Nucleus accumbens (tissue), 56 donors: Measurements from ENCODE around the gene BLACAT1.

Source experiments
- DNase-seq, 56 donors: peaks; one replicate each; lab custom pipeline; 2025; lab: John Stamatoyannopoulos, UW

Gene BLACAT1

DNA sequence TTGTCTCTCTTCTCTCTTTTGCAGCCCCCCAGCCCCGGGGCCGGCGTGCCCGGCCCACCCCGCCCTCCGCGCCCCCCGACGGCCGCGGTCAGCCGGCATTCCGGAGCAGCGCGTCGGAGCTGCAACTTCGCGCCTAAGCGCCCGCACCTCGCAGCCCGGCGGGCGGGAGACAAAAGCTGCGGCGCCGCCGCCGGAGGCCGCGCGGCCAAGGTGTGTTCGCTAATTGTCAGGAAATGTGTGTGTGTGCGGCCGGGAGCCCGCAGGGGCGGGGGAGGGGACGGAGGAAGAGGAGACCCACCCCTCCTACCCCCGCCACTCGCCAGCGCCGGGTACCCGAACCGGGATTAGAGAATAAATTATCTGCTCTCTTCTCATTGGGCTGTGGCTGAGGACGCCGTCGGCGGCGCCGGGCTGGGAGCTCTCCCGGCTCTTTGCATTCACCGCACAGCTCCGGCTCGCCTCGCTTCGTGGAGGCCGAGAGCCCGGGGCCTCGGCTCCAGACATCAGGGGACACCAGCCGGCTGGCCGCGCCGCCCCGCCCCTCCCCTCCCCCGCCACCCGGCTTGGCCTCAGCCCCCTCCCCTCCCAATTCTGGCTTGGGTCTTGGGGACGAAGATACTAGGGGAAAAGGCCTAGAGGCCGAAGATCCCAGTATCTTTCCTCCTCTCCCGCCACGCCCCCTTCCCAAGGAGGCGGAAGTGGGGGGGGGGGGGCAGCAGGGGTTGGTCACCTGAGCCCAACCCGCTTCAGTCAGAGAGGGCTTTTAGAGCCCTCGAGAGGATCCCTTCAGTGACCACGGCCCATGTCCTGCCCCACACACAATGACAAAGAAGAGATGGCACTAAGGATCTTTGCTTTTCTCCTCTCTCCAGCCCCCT is 1.3 kb upstream of the BLACAT1 start:
- no peak for DNase-seq

DNA sequence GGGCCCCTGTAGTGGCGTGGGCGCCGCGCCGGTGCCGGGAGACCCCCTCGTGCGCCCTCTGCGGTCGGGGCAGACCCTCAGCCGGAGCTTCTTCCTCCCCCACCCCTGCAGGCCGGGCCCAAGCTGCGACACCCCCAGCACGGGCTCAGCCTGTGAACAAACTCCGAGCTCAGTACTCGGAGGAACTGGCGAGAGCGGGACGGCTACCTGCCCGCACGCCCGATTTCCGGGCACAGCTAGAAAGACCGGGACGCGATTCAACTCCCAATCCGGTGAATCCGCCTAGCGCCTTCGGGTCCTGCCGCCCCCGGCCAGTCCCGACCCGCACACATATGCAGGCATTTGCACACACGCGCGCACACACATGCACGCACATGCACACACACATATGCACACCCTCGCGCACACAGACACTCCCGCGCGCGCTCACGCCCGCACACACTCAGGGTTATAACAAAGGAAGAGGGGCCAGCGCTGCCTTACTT is 580 bp upstream of the BLACAT1 start:
- DNase-seq, result no peak

DNA sequence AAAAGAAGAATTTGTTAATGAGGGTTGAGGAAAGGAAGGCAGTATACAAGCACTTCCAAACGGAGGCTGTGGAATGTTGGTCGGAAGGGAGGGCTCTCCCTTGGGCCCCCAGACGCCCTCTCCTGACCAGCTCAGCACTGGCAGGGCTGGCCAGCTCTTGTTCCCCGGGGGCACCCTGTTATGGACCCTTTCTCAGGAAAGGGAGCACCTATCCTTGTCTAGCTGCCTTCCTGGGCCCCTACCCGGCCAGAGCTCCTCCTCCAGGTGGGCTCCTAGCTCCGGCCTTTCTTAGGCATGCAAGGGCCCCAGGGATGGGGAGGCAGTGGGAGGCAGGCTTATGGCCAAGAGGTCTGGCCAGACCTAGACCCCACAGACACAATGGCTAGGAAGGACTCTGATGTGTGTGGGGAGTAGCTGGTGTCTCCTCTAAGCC is 926 bp downstream of the BLACAT1 start:
- no peak for DNase-seq

DNA sequence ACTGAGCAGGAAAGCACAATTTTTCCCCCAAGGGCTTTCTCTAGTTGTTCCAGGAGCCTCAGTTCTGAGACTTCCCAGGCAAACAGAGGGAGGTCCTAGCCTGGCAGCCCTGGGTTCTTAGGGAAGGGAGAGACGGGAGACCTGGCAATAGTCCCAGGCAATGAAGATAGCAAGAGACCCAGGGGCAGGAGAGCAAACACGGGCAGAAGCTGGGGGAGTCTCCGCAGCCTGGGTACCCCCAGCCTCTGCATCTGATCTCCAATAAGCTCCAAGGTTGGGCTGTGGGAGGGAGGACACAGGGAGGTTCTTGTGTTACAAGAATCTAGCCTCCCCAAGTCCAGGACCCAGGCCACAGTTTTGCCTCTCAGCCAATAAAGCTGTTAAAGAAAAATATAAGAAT is 2.4 kb downstream of the BLACAT1 start:
- DNase-seq, result no peak

DNA sequence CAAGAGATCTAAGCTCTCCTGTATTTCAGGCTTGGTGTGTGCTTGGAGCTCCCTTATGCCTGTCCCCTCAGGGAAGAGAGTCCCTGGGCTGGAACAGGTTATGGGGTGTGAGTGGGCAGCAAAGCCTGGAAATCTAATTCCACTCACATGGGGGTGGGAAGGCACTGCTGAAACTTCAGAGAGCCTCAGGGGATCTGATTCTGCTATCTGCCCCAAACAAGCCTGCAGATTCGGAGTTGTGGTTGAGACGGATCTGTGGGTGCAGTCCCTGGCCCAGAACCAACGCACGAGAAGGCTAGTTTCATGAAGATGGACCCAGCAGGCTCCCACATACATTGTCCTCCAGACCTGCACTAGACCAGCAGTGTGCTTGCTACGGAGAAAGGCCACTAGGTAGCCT is 2.9 kb downstream of the BLACAT1 start:
- no peak for DNase-seq

DNA sequence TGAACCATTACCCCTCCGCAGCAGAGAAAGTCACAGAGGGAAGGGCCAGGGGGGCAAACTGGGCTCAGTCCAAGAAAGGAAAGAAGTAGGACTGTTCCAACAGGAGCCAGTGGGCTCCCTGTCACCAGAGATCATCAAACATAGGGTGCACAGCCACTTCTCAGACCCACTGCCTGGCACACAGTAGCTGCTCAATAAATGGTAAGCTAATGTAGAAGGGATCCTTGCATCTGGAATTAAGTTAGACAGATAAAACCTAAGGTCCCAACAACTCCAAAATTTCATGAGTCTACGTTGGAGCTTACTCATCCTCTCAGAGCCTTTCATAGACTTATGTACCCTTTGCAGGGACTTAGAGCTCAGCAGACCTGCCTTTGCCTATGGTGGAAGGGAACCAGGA is 3.5 kb downstream of the BLACAT1 start:
- DNase-seq, result no peak

DNA sequence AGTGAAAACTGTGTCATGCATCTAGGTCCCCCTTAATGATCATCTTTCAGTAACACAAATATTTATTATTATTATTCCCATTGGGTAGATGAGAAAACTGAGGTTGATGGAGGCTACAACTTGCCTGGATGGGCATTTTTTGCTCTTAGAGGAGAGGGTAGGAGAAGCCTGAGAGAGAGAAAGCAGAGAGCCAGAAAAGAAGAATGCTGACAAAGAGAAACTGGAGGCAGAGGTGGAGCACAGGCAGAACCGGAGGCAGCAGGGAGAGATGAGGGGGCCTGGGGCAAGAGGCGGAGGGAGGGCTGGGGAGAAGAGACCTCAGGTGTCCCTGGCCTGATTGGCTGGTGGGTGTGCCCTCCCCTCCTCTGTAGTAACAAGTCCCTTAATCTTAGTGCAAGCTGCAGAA is 4.1 kb downstream of the BLACAT1 start:
- no peak for DNase-seq

DNA sequence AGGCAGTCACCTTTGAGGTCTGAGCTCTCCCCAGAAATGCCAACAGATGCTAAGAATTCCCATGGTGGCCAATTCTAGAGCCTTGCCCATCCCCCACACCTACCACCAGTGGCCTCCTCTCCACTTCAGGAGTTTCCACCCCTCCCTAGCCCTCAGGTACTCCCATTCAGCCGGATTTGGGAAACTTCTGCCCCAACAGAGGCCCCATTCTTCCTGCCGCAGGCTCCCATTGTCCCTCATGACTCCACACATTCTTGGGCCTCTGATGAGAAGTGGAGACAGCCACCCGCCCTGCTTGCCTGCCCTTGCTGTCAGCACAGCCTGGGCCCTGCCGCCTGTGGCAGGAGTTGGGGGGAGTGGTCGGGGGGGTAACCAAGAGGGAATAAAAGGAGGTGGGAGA is 4.6 kb downstream of the BLACAT1 start:
- no peak for DNase-seq

DNA sequence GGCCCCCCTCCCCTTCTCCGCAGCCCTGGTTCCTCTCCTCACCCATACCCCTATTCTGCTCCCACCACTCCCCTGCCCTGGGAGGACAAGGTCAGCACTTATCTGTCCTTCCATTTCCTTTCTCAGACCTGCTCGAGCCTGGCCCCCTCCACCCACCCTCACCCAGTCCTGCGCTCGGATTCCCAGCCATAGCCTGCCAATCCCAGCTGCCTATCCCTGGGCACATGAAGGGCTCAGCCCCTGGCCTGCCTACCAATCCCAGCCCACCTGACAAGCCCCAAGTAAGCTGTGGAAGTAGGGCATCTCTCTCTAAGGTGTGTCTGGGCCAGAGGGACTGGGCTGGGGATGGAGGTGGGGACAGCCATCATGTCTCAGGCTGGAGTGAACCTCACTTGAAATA is 5.4 kb downstream of the BLACAT1 start:
- DNase-seq, result no peak

DNA sequence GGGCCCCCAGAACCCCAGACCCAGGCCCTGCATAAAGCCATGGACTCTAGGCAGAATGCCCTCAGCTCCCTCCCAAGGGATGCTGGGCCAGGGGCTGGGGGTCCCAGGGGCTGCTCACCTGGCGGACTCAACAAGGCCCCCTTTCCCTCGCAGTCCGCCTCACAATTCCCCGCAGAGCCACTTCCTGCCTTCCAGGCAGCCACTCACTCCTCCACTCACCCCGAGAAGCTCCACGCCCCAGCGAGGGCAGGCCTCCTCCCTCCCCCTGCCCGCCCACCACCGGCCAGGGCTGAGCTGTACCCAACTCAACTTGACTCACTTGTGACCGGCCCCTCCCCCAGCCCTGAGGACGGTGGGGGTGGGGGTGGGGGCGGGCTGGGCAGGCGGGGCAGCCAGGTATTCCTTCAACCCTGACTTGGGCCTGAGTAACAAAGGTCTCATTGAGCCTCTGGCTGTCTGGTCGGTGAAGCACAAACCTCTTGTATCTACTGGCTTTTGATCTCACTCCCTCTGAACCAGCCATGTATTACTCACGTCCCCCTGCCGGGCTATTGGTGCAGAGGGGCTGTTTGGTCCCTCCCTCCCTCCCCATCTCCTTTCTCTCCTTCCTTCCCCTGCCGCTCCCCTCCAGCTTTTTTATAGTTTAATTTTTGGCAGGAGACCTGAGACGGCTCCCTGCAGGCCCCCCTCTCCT is 5.9 kb downstream of the BLACAT1 start:
- no peak for DNase-seq

DNA sequence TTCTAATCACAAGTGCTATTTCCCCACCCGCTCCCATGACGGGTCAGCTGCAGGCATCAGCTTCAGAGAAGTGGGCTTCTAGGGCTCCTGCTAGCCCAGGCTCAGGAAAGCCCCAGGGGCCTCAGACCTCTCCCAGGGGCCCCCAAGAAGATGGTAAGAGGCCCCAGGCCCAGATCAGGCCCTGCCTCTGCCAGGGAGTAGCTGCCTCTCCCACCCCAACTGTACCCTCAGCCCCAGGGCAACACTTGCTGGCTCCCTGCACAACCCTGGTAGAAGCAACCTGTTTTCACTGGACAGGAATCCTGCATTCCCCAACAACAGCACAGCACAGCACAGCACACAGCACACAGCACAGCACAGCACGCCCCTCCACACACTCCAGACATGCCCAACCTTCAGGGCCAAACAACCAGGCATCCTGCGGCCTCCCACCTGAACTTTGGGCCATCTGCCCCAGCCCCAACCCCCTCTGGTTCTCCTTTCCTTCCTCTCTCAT is 6.5 kb downstream of the BLACAT1 start:
- no peak for DNase-seq

DNA sequence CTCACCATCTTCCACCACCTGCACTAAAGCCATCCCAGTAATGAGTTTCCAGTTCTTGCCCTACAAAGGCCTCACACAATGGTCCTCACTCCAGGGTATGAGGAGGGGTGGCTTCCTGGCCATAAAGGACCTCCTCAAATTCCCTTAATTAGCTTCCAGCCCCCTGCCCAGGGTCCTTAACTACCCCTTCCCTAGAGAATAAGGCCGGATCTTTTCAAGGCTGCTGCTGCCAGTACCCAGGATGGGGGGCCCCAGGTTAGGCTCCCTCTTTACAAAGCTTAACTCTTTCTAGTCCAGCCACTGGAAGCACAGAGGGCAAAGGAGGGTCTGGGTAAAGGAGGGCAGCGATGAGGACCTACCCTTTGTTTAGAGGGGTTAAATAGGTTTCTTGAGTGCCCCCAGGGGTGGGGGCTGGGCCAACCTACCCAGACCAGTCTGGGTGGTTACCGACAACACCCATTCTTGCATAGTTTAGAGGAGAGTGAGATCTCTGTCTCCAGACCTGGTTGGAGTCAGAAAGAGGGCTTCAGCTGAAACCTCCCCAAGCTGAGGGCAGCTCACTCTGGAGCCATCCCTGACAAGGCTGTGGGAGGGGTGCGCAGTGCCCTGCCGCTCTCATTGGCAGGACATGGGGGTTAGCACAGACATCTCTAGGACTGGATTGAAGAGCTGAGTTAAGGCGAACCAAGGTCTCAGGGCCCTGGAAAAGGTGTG is 7.1 kb downstream of the BLACAT1 start:
- no peak for DNase-seq

DNA sequence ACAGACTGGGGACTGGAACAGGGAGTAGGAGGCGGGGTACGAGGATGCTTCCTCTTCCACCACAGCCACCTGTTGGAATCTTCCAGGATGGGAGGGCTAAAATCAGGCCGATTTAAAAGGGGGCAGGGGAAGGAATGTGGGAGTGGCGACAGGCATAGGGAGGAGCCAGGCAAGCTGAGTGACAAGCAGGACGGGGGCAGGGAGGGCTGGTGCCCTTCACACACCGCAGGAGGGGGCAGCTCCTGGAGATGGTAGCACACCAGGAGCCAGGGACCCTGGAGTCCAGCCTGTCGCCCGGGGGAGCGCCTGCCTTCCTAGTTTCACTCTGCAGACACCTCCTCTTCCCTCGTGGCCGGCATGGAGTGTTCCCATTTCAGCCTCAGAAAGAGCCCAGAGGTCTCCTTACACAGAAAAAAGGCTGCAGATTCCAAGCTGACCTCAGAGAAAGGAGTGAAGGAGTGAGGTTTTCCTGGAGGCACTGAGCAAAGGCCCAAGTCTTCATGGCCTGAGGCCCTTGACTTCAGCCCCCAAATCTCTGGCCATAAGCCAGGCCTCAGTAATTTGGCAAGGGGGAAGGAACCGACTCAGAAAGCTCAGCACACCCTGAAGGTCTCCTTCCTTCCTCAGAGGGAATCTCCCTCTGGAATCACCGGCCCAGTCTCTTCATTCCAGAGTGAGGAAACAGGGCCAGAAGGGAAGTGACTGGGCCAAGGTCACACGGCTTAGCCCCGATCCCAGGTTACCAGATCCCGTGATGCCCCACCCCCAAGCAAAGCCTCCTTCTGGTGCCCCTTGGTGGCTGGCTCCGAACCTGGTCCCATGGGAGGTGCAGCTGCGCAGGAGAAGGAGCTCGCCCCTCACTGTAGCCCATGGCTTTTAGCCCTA is 8.1 kb downstream of the BLACAT1 start:
- no peak for DNase-seq

DNA sequence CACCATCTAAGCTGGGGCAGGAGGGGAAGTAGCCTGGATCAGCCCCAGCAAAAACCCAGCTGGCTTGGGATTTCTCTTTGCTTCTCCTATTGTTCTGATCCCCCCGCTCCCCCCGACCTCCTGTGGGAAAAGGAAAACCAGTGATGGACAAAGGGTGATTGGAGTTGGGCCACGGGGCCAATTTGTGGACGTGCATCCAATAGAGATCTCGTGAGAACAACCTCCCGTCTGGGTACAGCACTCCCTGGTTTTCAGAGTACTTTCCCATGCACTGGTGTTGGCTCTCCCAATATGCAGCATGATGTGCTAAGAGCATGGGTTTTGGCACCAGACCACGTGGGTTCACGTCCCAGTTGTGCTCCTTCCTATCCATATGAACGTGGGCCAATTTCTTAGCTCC is 9.0 kb downstream of the BLACAT1 start:
- DNase-seq, result no peak

DNA sequence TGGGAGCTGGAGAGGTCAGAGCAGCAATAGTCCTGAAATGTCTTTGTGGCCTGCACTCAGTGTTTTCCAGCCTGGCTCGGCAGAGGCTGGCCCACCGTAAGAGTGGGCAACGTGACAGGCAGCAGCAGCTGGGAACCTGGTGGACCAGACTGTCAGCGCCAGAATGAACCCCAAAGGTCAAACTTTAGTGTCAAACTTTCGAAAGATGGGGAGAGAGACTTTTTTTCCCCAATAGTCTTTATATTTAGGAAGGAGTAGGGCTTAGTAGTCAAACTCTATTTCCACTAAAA is 10.3 kb downstream of the BLACAT1 start:
- no peak for DNase-seq

DNA sequence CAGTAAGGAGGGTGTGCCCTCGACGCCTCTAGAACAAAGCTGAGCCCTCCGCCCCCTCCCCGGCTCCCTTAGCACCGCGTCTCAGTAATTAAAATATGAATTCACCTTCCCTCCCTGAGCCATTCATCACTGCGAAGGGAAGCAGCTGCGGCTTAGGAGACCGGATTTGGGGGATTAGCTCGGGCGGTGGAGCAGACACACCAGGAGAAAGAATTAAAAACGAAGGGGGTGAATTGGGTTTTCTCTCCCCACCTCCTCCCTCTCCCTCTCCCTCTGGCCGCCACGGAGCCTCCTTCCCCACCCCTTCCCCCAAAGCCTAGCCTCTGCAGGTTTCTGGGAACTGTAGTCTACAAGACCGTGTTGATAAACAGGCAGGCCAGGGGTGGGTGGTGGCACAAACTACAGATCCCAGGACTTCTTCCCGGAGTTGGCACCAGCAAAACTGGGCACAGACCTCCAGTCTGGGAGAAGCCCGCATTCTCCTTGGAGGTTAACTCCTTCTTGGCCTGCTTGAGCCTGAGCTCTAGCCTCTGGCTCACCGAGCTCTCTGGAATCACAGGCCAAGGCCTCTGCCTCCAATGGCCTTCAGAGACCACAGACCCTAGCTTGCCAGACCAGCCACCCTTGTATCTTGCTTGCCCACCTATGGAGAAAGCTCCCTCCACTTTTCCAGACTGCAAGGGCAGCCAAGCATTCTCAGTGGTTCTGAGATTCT is 10.8 kb downstream of the BLACAT1 start:
- peak in 52 of 56 donors; percentile 17 to 88 (median 58) for DNase-seq

DNA sequence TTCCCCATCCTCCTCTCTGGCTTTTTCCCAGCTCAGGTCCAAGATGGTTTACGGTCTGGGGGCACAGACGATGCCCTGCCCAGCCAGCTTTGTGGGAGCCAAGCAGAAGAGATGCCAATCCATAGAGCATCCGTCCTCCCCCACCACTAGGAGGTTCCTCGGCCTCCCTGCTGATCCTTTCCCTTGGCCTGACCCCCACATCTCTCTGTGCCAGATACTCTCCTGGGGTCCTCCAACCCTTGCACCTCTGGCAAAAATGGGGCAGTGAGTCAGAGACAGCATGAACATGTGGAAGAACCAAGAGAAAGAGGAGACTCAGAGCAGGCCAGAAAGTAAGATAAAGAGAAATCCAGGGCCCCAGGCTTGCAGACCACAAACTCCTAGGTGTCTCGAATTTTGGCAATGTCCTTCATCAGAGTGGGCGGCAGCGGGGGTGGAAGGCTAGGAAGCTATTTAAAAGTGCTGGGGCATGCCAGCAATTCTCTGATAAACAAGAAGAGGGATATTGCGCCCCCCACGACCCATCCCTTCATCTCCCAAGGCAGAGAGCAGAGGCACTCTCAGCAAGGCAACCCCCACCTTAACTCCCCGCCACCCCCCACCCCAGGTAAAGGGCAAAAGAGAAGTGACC is 11.4 kb downstream of the BLACAT1 start:
- DNase-seq, result no peak

DNA sequence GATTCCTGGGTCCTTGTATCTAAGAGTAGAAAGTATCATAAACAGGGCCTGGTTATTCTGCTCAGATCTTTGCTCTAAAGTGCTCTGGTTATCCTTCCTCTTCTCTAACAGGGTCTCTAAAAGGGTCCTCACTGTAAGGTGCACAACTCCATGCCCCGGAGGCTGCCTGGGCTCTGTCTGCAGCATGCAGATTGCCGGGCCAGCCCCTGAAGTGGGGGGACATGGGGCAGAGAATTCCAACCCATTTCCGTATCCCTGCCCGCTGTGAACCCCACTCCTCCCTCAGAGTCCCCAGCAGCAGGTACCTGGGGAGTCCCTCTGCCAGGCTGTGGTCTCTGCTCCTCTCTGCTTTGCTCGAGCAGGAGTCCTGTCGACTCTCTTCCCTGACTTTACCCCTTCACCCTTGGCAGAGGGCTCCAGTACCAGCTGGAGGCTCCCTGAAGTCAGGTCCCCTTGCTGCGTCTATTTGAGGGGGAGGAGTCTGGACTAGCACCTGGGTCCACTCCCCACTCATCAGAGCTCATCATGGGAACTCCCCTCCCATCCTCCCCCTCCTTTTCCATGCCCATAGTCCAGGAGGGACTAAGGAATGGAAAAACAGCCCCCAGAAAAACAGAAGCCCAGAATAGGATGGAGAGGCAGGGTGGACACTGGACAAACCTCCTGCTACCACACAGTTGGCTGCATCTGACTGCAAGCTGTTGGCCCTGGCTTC is 12.1 kb downstream of the BLACAT1 start:
- DNase-seq, result no peak
